ENCODE data around the gene C2CD4D. TPM values are rescaled to one million over a fixed set of nuclear protein-coding genes. Genes with fewer than 3 reads are reported as not detected.

C2CD4D gene
- total RNA-seq, 1 donor from 2014 or later = 0.65 TPM

DNA sequence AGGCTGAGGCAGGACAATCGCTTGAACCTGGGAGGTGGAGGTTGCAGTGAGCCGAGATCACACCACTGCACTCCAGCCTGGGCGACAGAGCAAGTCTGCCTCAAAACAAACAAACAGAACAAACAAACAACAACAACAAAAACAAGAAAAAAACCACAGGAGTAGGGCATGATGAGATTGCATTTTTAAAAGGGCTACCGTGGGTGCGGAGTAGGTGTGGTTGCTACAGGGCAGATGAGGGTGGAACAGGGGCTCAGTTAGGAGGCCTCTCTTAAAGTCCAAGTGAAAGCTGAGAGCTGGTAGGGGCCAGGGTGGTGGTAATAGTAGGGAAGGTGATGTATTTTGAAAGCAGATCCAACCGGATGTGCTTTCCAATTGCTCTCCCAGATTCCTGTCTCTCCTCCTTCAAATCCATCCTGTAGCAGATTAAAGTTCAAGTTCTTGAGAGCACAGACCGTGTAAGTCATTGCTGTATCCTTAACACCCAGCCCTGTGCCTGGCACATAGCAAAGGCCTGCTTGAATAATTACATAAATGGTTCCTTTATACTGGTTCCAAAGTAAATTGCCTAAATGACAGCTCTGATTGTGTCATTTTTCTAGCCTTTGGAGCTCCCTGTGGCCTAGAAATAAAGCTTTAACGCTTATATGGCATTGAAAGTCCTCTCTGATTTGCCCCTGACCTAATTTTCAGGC is 30.2 kb downstream of the C2CD4D start:
- TF ChIP-seq, protein P1, sequence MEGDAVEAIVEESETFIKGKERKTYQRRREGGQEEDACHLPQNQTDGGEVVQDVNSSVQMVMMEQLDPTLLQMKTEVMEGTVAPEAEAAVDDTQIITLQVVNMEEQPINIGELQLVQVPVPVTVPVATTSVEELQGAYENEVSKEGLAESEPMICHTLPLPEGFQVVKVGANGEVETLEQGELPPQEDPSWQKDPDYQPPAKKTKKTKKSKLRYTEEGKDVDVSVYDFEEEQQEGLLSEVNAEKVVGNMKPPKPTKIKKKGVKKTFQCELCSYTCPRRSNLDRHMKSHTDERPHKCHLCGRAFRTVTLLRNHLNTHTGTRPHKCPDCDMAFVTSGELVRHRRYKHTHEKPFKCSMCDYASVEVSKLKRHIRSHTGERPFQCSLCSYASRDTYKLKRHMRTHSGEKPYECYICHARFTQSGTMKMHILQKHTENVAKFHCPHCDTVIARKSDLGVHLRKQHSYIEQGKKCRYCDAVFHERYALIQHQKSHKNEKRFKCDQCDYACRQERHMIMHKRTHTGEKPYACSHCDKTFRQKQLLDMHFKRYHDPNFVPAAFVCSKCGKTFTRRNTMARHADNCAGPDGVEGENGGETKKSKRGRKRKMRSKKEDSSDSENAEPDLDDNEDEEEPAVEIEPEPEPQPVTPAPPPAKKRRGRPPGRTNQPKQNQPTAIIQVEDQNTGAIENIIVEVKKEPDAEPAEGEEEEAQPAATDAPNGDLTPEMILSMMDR (IDR thresholded peaks at IDR 0.05; ENCODE audit: unreplicated experiment) = no peak
- H3K36me3 Mint-ChIP-seq = no peaks in the 10 kb centered on the region
- no peak for DNase-seq (ENCODE audit: low spot score in 2 of 2, unreplicated experiment in 2 of 2)
- H3K27me3 Mint-ChIP-seq (ENCODE audit: low read depth) = peaks cover 39% of the 10 kb centered on the region
- H3K9me3 Mint-ChIP-seq = no peaks in the 10 kb centered on the region
- no peak overlapping the region for H3K27ac Mint-ChIP-seq
- peaks cover 2% of the 10 kb centered on the region for H3K4me1 Mint-ChIP-seq
- H3K4me3 Mint-ChIP-seq = no peak overlapping the region

DNA sequence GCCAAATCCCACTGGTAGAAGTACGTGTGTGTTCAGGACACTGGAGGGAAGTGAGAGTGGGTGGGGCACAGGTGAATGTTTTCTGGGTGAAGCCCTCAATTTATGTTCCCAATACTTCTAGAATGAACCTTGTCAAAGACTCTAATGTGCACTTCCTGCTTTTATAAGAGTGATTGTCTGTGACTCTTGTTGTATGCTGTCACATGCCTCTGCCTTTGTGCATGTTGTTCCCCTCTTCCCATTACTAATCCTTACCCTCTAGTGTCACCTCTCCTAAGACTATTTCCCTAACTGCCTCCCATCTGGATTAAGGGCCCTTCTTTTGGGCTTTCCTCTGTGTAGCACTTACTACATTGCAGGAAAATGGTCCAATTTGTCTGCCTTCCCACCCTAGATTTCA is 31.9 kb downstream of the C2CD4D start:
- Mint-ChIP-seq H3K27ac (no peak overlapping the region), H3K27me3 (ENCODE audit: low read depth) (peaks cover 44% of the 10 kb centered on the region), H3K4me1 (peaks cover 2% of the 10 kb centered on the region), H3K4me3 (no peak overlapping the region), H3K36me3 (no peaks in the 10 kb centered on the region), H3K9me3 (no peaks in the 10 kb centered on the region)
- TF ChIP-seq, protein P1 (IDR thresholded peaks at IDR 0.05; ENCODE audit: unreplicated experiment) = no peak
- DNase-seq (ENCODE audit: low spot score in 2 of 2, unreplicated experiment in 2 of 2) = no peak

DNA sequence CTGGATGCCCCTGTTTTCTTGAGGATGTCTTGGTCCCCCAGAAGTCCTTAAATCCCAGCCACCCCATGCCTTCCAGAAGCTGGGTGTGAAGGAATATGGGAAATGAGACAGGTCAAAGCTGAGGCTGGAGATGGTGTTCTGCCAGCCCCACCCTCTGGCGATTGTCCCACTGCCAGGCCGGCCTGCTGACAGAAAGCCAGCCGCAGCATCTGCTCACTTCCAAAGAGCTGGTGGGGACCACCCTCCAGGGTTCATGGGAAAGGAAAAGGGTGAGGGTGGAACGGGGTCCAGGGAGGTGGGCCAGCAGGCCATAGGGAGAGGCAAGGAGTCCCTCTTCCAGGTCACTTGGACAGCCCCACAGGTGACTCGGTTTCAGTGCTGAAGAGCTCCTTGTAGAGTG is 32.5 kb downstream of the C2CD4D start:
- Mint-ChIP-seq H3K4me3 (no peak overlapping the region), H3K27me3 (ENCODE audit: low read depth) (peaks cover 42% of the 10 kb centered on the region), H3K4me1 (peaks cover 2% of the 10 kb centered on the region), H3K9me3 (no peaks in the 10 kb centered on the region), H3K27ac (no peak overlapping the region), H3K36me3 (no peaks in the 10 kb centered on the region)
- no peak for DNase-seq (ENCODE audit: low spot score in 2 of 2, unreplicated experiment in 2 of 2)
- TF ChIP-seq, protein P1 (IDR thresholded peaks at IDR 0.05; ENCODE audit: unreplicated experiment) = no peak

DNA sequence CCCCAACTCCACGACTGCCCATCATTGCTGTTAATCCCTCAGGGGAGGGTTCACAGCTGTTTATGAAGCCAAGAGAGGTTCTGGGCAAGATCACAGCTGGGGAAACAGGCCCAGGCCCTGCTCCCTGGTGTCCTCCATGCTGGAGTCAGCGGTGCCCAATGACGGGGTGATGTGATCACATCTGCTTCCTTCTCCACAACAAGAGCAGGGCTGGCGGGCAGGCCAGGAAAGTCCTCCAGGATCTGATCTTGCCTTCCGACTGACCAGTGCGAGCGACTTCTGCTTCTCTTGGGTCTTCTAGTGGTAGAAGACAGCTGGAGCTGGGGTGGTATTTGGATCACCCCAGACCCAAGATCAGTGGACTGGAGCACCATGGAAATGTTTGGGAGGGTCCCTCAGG is 33.5 kb downstream of the C2CD4D start:
- H3K27ac Mint-ChIP-seq = no peak overlapping the region
- no peak for DNase-seq (ENCODE audit: low spot score in 2 of 2, unreplicated experiment in 2 of 2)
- peaks cover 2% of the 10 kb centered on the region for H3K4me1 Mint-ChIP-seq
- no peak overlapping the region for H3K4me3 Mint-ChIP-seq
- peaks cover 42% of the 10 kb centered on the region for H3K27me3 Mint-ChIP-seq (ENCODE audit: low read depth)
- H3K9me3 Mint-ChIP-seq = no peaks in the 10 kb centered on the region
- H3K36me3 Mint-ChIP-seq = no peaks in the 10 kb centered on the region
- TF ChIP-seq, protein P1 (IDR thresholded peaks at IDR 0.05; ENCODE audit: unreplicated experiment) = no peak

DNA sequence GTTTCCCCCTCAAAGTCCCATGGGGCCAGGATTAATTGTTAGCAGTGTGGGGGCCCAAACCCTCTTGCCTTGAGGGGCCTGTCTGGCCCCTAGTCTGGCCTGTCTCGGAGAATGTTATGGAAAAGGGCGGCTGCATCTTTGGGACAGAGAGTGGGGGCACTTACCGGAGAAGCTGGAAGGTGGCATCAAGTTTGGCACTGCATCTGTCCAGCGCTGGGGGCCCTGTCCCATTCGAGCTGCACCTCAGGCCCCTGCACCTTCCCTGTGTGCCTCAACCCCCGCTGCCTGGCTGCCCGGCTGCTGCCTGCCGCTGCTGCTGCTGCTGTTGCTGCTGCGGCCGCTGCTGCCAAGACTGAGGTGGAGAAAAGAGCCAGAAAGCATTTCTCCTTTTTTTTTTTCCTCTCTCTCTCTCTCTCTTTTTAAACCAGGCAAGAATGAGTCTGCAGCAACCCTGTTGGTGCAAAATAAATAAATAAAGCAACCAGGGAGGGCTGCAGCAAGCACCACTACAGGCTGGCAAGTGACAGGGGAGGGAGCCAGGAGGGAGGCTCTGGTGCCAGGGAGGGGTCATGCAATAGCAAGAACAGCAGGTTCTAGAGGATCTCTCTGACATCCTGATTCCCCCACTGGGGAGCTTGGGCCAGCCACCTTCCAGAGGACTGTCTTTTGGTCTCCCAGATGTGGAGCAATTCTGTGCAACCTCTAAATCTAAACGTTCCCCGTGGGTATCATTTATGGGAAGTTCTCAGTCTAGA is 34.4 kb downstream of the C2CD4D start, which contains the start of gene LINGO4:
LINGO4 (minus strand) TSS at position 354 of the 755 bp plus-strand sequence. CDS start 2,715 bp downstream, outside the sequence.
- peaks cover 46% of the 10 kb centered on the region for H3K27me3 Mint-ChIP-seq (ENCODE audit: low read depth)
- H3K9me3 Mint-ChIP-seq = no peaks in the 10 kb centered on the region
- H3K4me3 Mint-ChIP-seq = no peak within 1 kb of the TSS

More for the DNA sequence above, 34.4 kb downstream of the C2CD4D start, which contains the start of gene LINGO4:
- no peak for DNase-seq (ENCODE audit: low spot score in 2 of 2, unreplicated experiment in 2 of 2)
- no peak within 1 kb of the TSS for H3K27ac Mint-ChIP-seq
- H3K36me3 Mint-ChIP-seq = no peaks in the 10 kb centered on the region
- TF ChIP-seq, protein P1 (IDR thresholded peaks at IDR 0.05; ENCODE audit: unreplicated experiment) = no peak
- H3K4me1 Mint-ChIP-seq = peaks cover 2% of the 10 kb centered on the region

Measured in mesothelial cell of epicardium (in vitro differentiated cells).